Left renal pelvis (tissue), 4 donors: ENCODE results near the gene PIK3CD. TPM values are rescaled to one million over a fixed set of nuclear protein-coding genes. Genes with fewer than 3 reads are reported as not detected.
"Not testable (repeated sequence)": the region's sequence is repeated elsewhere in the genome, so short reads cannot be mapped to it uniquely, and the experiment has no call there.

ENCODE experiments used
- DNase-seq, 4 donors: peaks; one replicate each; pipeline ENCODE4 v3.0.0-alpha.2; 2013; ENCODE audit warnings: low read depth in 4 of 4, low spot score in 3 of 4
- polyA plus RNA-seq, 4 donors: library from polyadenylated mRNA; unstranded; fragments of 120-200 nt; gene quantifications; one replicate each; pipeline ENCODE4 v1.2.1, GENCODE V29; 2013; ENCODE audit not compliant: insufficient read length in 4 of 4

The PIK3CD gene
- polyA plus RNA-seq, 4 donors: 3.6 to 8.9 (median 6.0) TPM

- no peak for DNase-seq
These were observed 2.0 kb downstream of the PIK3CD start for GRCh38 chr1:9653491-9654050.

- DNase-seq: no peak
These were observed 2.7 kb downstream of the PIK3CD start for GRCh38 chr1:9654051-9654833.

- no peak for DNase-seq
These were observed 3.5 kb downstream of the PIK3CD start for GRCh38 chr1:9654834-9655723.

GRCh38 chr1:9655836-9656235, 4.3 kb downstream of the PIK3CD start:
- DNase-seq: no peak

- no peak for DNase-seq
These were observed 6.0 kb downstream of the PIK3CD start for GRCh38 chr1:9657521-9658032.

GRCh38 chr1:9658199-9658598, 6.7 kb downstream of the PIK3CD start:
- DNase-seq: no peak

- DNase-seq: no peak
These were observed 7.8 kb downstream of the PIK3CD start for GRCh38 chr1:9659328-9659727.

GRCh38 chr1:9663257-9663656, 11.7 kb downstream of the PIK3CD start:
- DNase-seq: no peak

GRCh38 chr1:9665193-9665592, 13.7 kb downstream of the PIK3CD start:
- no peak for DNase-seq

GRCh38 chr1:9668080-9668479, 16.5 kb downstream of the PIK3CD start:
- no peak for DNase-seq

GRCh38 chr1:9670085-9670484, 18.6 kb downstream of the PIK3CD start:
- DNase-seq: no peak

- no peak for DNase-seq
These were observed 20.0 kb downstream of the PIK3CD start for GRCh38 chr1:9671377-9672140.

GRCh38 chr1:9672444-9672843, 20.9 kb downstream of the PIK3CD start:
- DNase-seq: no peak

GRCh38 chr1:9675393-9675792, 23.9 kb downstream of the PIK3CD start:
- DNase-seq: no peak

GRCh38 chr1:9676128-9676527, 24.6 kb downstream of the PIK3CD start:
- not testable (repeated sequence) for DNase-seq

- DNase-seq: no peak
These were observed 25.4 kb downstream of the PIK3CD start for GRCh38 chr1:9676815-9677393.

GRCh38 chr1:9680091-9680490, 28.6 kb downstream of the PIK3CD start:
- DNase-seq: no peak

GRCh38 chr1:9680828-9681227, 29.3 kb downstream of the PIK3CD start:
- no peak for DNase-seq

GRCh38 chr1:9684801-9685200, 33.3 kb downstream of the PIK3CD start:
- DNase-seq: no peak
